Stimulated activated naive CD8-positive, alpha-beta T cell treated with anti-CD3 and anti-CD28 coated beads, Interleukin-15, Interleukin-2, amounts not matched to agents 100 ng/mL and 50 ng/mL, for 24 hours (primary cell): ENCODE data around the gene NEU1.
"Not testable (repeated sequence)": the region's sequence is repeated elsewhere in the genome, so short reads cannot be mapped to it uniquely, and the experiment has no call there.

Experiments used
- H3K27ac Mint-ChIP-seq: one replicate; pipeline ENCODE4 v1.8.0; 2021; ENCODE audit warnings: mild to moderate bottlenecking, mixed read lengths
- H3K27me3 Mint-ChIP-seq: one replicate; pipeline ENCODE4 v1.8.0; 2021; ENCODE audit warnings: mixed read lengths
- H3K36me3 Mint-ChIP-seq: one replicate; pipeline ENCODE4 v1.8.0; 2021; ENCODE audit warnings: low read depth, mixed read lengths
- H3K4me1 Mint-ChIP-seq: one replicate; pipeline ENCODE4 v1.8.0; 2021; ENCODE audit warnings: low read depth, mixed read lengths
- H3K4me3 Mint-ChIP-seq: one replicate; pipeline ENCODE4 v1.8.0; 2021; ENCODE audit warnings: mild to moderate bottlenecking, mixed read lengths
- H3K9me3 Mint-ChIP-seq: one replicate; pipeline ENCODE4 v1.8.0; 2021; ENCODE audit warnings: mixed read lengths

The NEU1 gene

DNA sequence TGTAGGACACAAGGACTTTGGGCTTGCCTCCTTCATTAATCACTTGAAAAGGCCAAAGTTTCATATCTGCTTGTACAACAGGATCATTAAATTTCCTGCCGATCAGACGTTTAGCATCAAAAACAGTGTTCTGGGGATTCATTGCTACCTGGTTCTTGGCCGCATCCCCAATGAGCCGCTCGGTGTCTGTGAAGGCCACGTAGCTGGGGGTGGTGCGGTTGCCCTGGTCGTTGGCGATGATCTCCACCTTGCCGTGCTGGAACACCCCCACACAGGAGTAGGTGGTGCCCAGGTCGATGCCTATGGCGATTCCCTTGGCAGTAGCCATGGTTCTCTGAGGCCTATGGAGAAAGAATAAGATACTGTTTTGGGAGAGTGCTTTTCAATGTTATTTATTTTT is 51.0 kb downstream of the NEU1 start:
- Mint-ChIP-seq H3K27ac (no peak overlapping the region), H3K27me3 (no peaks in the 10 kb centered on the region), H3K4me3 (no peak overlapping the region), H3K36me3 (no peaks in the 10 kb centered on the region), H3K9me3 (no peaks in the 10 kb centered on the region), H3K4me1 (peaks cover 38% of the 10 kb centered on the region)

DNA sequence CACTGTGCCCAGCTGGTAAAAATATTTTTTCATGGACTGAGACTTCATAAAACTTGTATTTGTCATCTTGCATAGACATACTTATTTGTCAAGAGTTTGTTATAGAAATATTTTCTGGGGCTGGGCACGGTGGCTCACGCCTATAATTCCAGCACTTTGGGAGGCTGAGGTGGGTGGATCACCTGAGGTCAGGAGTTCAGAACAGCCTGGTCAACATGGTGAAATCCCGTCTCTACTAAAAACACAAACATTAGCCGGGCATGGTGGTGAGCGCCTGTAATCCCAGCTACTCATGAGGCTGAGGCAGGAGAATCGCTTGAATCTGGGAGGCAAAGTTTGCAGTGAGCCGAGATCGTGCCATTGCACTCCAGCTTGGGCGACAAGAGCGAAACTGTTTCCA is 54.0 kb downstream of the NEU1 start:
- Mint-ChIP-seq H3K4me1 (peaks cover 39% of the 10 kb centered on the region), H3K36me3 (peaks cover 11% of the 10 kb centered on the region)
- not testable (repeated sequence) for H3K27me3 Mint-ChIP-seq, H3K4me3 Mint-ChIP-seq, H3K9me3 Mint-ChIP-seq, H3K27ac Mint-ChIP-seq
